ENCODE results near the gene KCNIP4. TPM values are rescaled to one million over a fixed set of nuclear protein-coding genes. Genes with fewer than 3 reads are reported as not detected.

The KCNIP4 gene
- polyA plus RNA-seq, 3 donors, result 0.09 to 0.25 TPM; not detected in 1

DNA sequence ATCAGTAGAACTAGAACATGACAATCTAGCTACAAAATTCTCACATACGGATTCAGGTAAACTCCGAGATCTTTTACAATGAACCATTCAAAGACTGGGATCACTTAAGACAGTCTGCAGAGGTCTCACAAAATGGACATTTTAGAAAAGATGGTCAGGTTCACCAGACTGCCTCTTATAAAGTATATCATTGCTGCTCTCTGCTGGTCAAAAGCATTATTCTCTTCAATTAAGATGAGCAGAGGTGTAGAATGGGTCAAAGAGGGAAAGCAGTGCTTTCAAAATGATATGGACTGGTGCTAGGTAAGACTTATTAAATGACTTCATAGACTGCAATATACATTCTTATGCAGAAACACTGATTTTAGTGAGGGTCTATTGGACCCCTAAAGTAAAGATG lies 813.6 kb downstream of the KCNIP4 start:
- no peak overlapping the region for H3K4me3 Mint-ChIP-seq
- Histone ChIP-seq H3K79me2 (ENCODE audit: insufficient read depth, low read length) (no peaks in the 10 kb centered on the region), H4K20me1 (ENCODE audit: insufficient read depth, low read length) (no peaks in the 10 kb centered on the region), H3K27me3 (ENCODE audit: control insufficient read depth in 2 of 2, insufficient read depth in 2 of 2, low read length in 2 of 2) (no peaks in the 10 kb centered on the region), H3K9me3 (replicated peaks in 1 of 2; ENCODE audit: control insufficient read depth in 1 of 2, insufficient read depth in 1 of 2, low read length in 2 of 2) (no peaks in the 10 kb centered on the region), H3K36me3 (replicated peaks in 1 of 2; ENCODE audit: control insufficient read depth in 1 of 2, insufficient read depth in 2 of 2, low read length in 2 of 2) (no peaks in the 10 kb centered on the region), H3K4me2 (replicated peaks; ENCODE audit: extremely low read depth, low read length, poor library complexity, severe bottlenecking) (no peak overlapping the region), H3K9ac (ENCODE audit: insufficient read depth, low read length, poor library complexity, severe bottlenecking) (no peak overlapping the region), H3K4me1 (ENCODE audit: control insufficient read depth in 1 of 2, insufficient read depth in 2 of 2, low read length in 2 of 2) (no peaks in the 10 kb centered on the region), H3K4me3 (replicated peaks in 1 of 3; ENCODE audit: low read depth in 2 of 3, low read length in 3 of 3) (no peak overlapping the region), H2AFZ (ENCODE audit: insufficient read depth, low read depth, low read length, poor library complexity, severe bottlenecking) (no peak overlapping the region), H3K27ac (ENCODE audit: low read depth in 1 of 2, low read length in 2 of 2) (no peak overlapping the region)
- no peak for DNase-seq
- WGBS (ENCODE audit: insufficient coverage), result no CpG with 5 or more reads among the region's 2 CpGs
- TF ChIP-seq, protein P1, sequence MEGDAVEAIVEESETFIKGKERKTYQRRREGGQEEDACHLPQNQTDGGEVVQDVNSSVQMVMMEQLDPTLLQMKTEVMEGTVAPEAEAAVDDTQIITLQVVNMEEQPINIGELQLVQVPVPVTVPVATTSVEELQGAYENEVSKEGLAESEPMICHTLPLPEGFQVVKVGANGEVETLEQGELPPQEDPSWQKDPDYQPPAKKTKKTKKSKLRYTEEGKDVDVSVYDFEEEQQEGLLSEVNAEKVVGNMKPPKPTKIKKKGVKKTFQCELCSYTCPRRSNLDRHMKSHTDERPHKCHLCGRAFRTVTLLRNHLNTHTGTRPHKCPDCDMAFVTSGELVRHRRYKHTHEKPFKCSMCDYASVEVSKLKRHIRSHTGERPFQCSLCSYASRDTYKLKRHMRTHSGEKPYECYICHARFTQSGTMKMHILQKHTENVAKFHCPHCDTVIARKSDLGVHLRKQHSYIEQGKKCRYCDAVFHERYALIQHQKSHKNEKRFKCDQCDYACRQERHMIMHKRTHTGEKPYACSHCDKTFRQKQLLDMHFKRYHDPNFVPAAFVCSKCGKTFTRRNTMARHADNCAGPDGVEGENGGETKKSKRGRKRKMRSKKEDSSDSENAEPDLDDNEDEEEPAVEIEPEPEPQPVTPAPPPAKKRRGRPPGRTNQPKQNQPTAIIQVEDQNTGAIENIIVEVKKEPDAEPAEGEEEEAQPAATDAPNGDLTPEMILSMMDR (IDR thresholded peaks at IDR 0.05), result no peak
- H3K9me3 Mint-ChIP-seq, result peaks cover 0 to 8% (median 1%) of the 10 kb centered on the region in 7 donors
- H3K27me3 Mint-ChIP-seq (ENCODE audit: low read depth in 3 of 3), result no peaks in the 10 kb centered on the region
- intact Hi-C loops (cut with micrococcal nuclease), result no loop called here
- no peaks in the 10 kb centered on the region for H3K36me3 Mint-ChIP-seq
- no peaks in the 10 kb centered on the region for H3K4me1 Mint-ChIP-seq
- no peak overlapping the region for H3K27ac Mint-ChIP-seq

DNA sequence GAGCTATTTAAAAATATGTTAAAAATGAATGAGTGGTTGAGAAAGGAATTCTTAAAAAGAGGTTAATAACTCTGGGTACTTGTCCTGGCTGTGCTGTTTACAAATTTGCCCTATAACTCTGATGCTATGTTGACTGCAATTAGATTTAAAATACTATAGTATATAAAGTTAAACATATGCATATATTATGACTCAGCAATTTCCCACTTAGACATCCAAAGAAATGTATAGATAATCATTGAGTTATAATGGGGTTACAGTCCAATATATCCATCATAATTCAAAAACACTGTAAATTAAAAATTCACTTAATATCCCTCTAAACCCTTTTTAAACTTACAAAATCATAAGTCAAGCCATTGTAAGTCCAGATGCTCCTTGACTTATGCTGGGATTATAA lies 818.0 kb downstream of the KCNIP4 start:
- H3K27me3 Mint-ChIP-seq (ENCODE audit: low read depth in 3 of 3), result no peaks in the 10 kb centered on the region
- H3K4me3 Mint-ChIP-seq, result no peak overlapping the region
- no peak overlapping the region for H2AFZ ChIP-seq (ENCODE audit: insufficient read depth, low read depth, low read length, poor library complexity, severe bottlenecking)
- H3K27ac Mint-ChIP-seq, result no peak overlapping the region
- H3K9me3 ChIP-seq (replicated peaks in 1 of 2; ENCODE audit: control insufficient read depth in 1 of 2, insufficient read depth in 1 of 2, low read length in 2 of 2), result no peaks in the 10 kb centered on the region
- no peak overlapping the region for H3K27ac ChIP-seq (ENCODE audit: low read depth in 1 of 2, low read length in 2 of 2)
- no peak for DNase-seq
- no peaks in the 10 kb centered on the region for H3K36me3 ChIP-seq (replicated peaks in 1 of 2; ENCODE audit: control insufficient read depth in 1 of 2, insufficient read depth in 2 of 2, low read length in 2 of 2)
- no peaks in the 10 kb centered on the region for H3K4me1 Mint-ChIP-seq
- no peaks in the 10 kb centered on the region for H3K27me3 ChIP-seq (ENCODE audit: control insufficient read depth in 2 of 2, insufficient read depth in 2 of 2, low read length in 2 of 2)
- no peaks in the 10 kb centered on the region for H3K36me3 Mint-ChIP-seq
- no peaks in the 10 kb centered on the region for H3K4me1 ChIP-seq (ENCODE audit: control insufficient read depth in 1 of 2, insufficient read depth in 2 of 2, low read length in 2 of 2)
- no peak overlapping the region for H3K4me2 ChIP-seq (replicated peaks; ENCODE audit: extremely low read depth, low read length, poor library complexity, severe bottlenecking)
- TF ChIP-seq, protein P1 (IDR thresholded peaks at IDR 0.05), result no peak
- no peaks in the 10 kb centered on the region for H4K20me1 ChIP-seq (ENCODE audit: insufficient read depth, low read length)
- H3K9ac ChIP-seq (ENCODE audit: insufficient read depth, low read length, poor library complexity, severe bottlenecking), result no peak overlapping the region
- H3K79me2 ChIP-seq (ENCODE audit: insufficient read depth, low read length), result no peaks in the 10 kb centered on the region
- H3K4me3 ChIP-seq (replicated peaks in 1 of 3; ENCODE audit: low read depth in 2 of 3, low read length in 3 of 3), result no peak overlapping the region
- H3K9me3 Mint-ChIP-seq, result peaks cover 0 to 7% (median 2%) of the 10 kb centered on the region in 7 donors
- intact Hi-C loops (cut with micrococcal nuclease), result no loop called here

All from CD14-positive monocyte (primary cell).